PFSK-1 (cell line): ENCODE results near the gene C4orf54.

Experiments
- FOXP2 ChIP-seq: optimal IDR thresholded peaks from 2 replicates; pipeline ENCODE3; 2011; ENCODE audit warnings: borderline replicate concordance, control low read depth, inconsistent platforms; ENCODE audit not compliant: insufficient read depth; ENCODE audit errors: extremely low read length, extremely low read depth
- POLR2AphosphoS5 ChIP-seq: IDR thresholded peaks from 2 replicates; pipeline ENCODE4 v1.6.1; 2012; ENCODE audit warnings: low read depth, mild to moderate bottlenecking, control low read depth, low read length, moderate library complexity
- SIN3A ChIP-seq: IDR thresholded peaks from 2 replicates; pipeline ENCODE4 v1.6.1; 2012; ENCODE audit warnings: mild to moderate bottlenecking, low read length, moderate library complexity, borderline replicate concordance; ENCODE audit not compliant: insufficient read depth
- TAF1 ChIP-seq: IDR thresholded peaks from 2 replicates; pipeline ENCODE4 v1.6.1; 2012; ENCODE audit warnings: low read length, control low read depth, borderline replicate concordance; ENCODE audit not compliant: insufficient read depth
- TF ChIP-seq, protein P1 (sequence below), 2 experiments: IDR thresholded peaks; 2 replicates each; pipeline versions ENCODE4 v1.6.1 to v1.8.0; 2011 to 2012; ENCODE audit warnings: low read depth in 2 of 2, low read length in 2 of 2, control low read depth in 1 of 2, inconsistent platforms in 1 of 2, mild to moderate bottlenecking in 1 of 2, moderate library complexity in 1 of 2; ENCODE audit not compliant: insufficient read depth in 1 of 2

DNA sequence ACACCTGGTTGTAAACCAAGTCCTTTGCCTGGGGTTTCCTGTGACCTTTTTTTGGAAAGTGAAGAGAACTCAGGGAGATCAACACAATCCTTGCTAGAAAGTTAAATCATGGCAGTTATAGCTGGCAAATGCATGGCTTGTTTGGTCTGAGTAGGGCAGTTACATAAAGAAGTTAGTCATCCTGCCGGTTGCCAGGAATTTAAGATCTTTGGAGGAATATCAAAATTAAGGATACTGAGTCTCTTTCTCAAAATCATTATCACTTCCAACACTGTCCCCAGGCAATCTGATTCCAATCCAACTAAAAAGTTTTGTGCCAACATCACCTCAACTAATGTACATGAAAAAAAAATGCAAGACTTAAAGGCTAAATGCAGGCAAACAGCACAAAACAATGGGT lies 40.3 kb downstream of the C4orf54 start:
- TF ChIP-seq, protein P1, sequence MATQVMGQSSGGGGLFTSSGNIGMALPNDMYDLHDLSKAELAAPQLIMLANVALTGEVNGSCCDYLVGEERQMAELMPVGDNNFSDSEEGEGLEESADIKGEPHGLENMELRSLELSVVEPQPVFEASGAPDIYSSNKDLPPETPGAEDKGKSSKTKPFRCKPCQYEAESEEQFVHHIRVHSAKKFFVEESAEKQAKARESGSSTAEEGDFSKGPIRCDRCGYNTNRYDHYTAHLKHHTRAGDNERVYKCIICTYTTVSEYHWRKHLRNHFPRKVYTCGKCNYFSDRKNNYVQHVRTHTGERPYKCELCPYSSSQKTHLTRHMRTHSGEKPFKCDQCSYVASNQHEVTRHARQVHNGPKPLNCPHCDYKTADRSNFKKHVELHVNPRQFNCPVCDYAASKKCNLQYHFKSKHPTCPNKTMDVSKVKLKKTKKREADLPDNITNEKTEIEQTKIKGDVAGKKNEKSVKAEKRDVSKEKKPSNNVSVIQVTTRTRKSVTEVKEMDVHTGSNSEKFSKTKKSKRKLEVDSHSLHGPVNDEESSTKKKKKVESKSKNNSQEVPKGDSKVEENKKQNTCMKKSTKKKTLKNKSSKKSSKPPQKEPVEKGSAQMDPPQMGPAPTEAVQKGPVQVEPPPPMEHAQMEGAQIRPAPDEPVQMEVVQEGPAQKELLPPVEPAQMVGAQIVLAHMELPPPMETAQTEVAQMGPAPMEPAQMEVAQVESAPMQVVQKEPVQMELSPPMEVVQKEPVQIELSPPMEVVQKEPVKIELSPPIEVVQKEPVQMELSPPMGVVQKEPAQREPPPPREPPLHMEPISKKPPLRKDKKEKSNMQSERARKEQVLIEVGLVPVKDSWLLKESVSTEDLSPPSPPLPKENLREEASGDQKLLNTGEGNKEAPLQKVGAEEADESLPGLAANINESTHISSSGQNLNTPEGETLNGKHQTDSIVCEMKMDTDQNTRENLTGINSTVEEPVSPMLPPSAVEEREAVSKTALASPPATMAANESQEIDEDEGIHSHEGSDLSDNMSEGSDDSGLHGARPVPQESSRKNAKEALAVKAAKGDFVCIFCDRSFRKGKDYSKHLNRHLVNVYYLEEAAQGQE (IDR thresholded peaks at IDR 0.05; ENCODE audit: insufficient read depth in 1 of 2, low read depth in 2 of 2, low read length in 2 of 2) = no peak
- TF ChIP-seq TAF1 (no peak), POLR2AphosphoS5 (no peak), SIN3A (no peak), FOXP2 (no peak)
